ENCODE results near the gene PROM1. TPM values are rescaled to one million over a fixed set of nuclear protein-coding genes. Genes with fewer than 3 reads are reported as not detected.
A peak's percentile ranks its signal among the peaks of the same experiment; 100 is the strongest.

Gene PROM1
- polyA plus RNA-seq, 3 donors: not detected

- Histone ChIP-seq H3K27ac (ENCODE audit: low read depth in 1 of 2, low read length in 2 of 2) (no peak overlapping the region), H3K9me3 (replicated peaks in 1 of 2; ENCODE audit: control insufficient read depth in 1 of 2, insufficient read depth in 1 of 2, low read length in 2 of 2) (no peaks in the 10 kb centered on the region), H3K79me2 (ENCODE audit: insufficient read depth, low read length) (no peaks in the 10 kb centered on the region), H3K9ac (ENCODE audit: insufficient read depth, low read length, poor library complexity, severe bottlenecking) (no peak overlapping the region), H3K27me3 (ENCODE audit: control insufficient read depth in 2 of 2, insufficient read depth in 2 of 2, low read length in 2 of 2) (no peaks in the 10 kb centered on the region), H3K4me1 (ENCODE audit: control insufficient read depth in 1 of 2, insufficient read depth in 2 of 2, low read length in 2 of 2) (peaks cover 23 to 35% of the 10 kb centered on the region in 2 donors), H3K4me2 (replicated peaks; ENCODE audit: extremely low read depth, low read length, poor library complexity, severe bottlenecking) (no peak overlapping the region), H2AFZ (ENCODE audit: insufficient read depth, low read depth, low read length, poor library complexity, severe bottlenecking) (no peak overlapping the region), H4K20me1 (ENCODE audit: insufficient read depth, low read length) (no peaks in the 10 kb centered on the region), H3K4me3 (replicated peaks in 1 of 3; ENCODE audit: low read depth in 2 of 3, low read length in 3 of 3) (no peak overlapping the region), H3K36me3 (replicated peaks in 1 of 2; ENCODE audit: control insufficient read depth in 1 of 2, insufficient read depth in 2 of 2, low read length in 2 of 2) (no peaks in the 10 kb centered on the region)
- Mint-ChIP-seq H3K4me1 (peaks cover 37% of the 10 kb centered on the region), H3K27me3 (ENCODE audit: low read depth in 3 of 3) (peaks cover 0 to 3% (median 2%) of the 10 kb centered on the region in 3 donors), H3K27ac (no peak overlapping the region), H3K9me3 (no peaks in the 10 kb centered on the region), H3K4me3 (no peak overlapping the region), H3K36me3 (no peaks in the 10 kb centered on the region)
- TF ChIP-seq CTCF (IDR thresholded peaks at IDR 0.05): no peak
- 100% methylated on average over 1 of the region's 5 CpGs for WGBS (ENCODE audit: insufficient coverage)
- intact Hi-C loops (cut with micrococcal nuclease): no loop called here
- no peak for DNase-seq
Observed at GRCh38 chr4:16039139-16039538, 44.7 kb downstream of the PROM1 start.

- peaks cover 36% of the 10 kb centered on the region for H3K4me1 Mint-ChIP-seq
- no peak for TF ChIP-seq CTCF (IDR thresholded peaks at IDR 0.05)
- H3K27ac ChIP-seq (ENCODE audit: low read depth in 1 of 2, low read length in 2 of 2): no peak overlapping the region
- H2AFZ ChIP-seq (ENCODE audit: insufficient read depth, low read depth, low read length, poor library complexity, severe bottlenecking): no peak overlapping the region
- peaks cover 30 to 46% of the 10 kb centered on the region in 2 donors for H3K4me1 ChIP-seq (ENCODE audit: control insufficient read depth in 1 of 2, insufficient read depth in 2 of 2, low read length in 2 of 2)
- H3K4me3 ChIP-seq (replicated peaks in 1 of 3; ENCODE audit: low read depth in 2 of 3, low read length in 3 of 3): no peak overlapping the region
- DNase-seq: no peak
- peak overlapping the region in 1 of 7 donors; percentile 37 for H3K27ac Mint-ChIP-seq
- H3K36me3 Mint-ChIP-seq: no peaks in the 10 kb centered on the region
- no peaks in the 10 kb centered on the region for H4K20me1 ChIP-seq (ENCODE audit: insufficient read depth, low read length)
- intact Hi-C loops (cut with micrococcal nuclease): no loop called here
- no peaks in the 10 kb centered on the region for H3K27me3 Mint-ChIP-seq (ENCODE audit: low read depth in 3 of 3)
- no peak overlapping the region for H3K4me2 ChIP-seq (replicated peaks; ENCODE audit: extremely low read depth, low read length, poor library complexity, severe bottlenecking)
- no peaks in the 10 kb centered on the region for H3K9me3 Mint-ChIP-seq
- 100% methylated on average over 3 of the region's 4 CpGs for WGBS (ENCODE audit: insufficient coverage)
- no peaks in the 10 kb centered on the region for H3K9me3 ChIP-seq (replicated peaks in 1 of 2; ENCODE audit: control insufficient read depth in 1 of 2, insufficient read depth in 1 of 2, low read length in 2 of 2)
- H3K79me2 ChIP-seq (ENCODE audit: insufficient read depth, low read length): no peaks in the 10 kb centered on the region
- H3K27me3 ChIP-seq (ENCODE audit: control insufficient read depth in 2 of 2, insufficient read depth in 2 of 2, low read length in 2 of 2): no peaks in the 10 kb centered on the region
- H3K9ac ChIP-seq (ENCODE audit: insufficient read depth, low read length, poor library complexity, severe bottlenecking): no peak overlapping the region
- no peak overlapping the region for H3K4me3 Mint-ChIP-seq
- no peaks in the 10 kb centered on the region for H3K36me3 ChIP-seq (replicated peaks in 1 of 2; ENCODE audit: control insufficient read depth in 1 of 2, insufficient read depth in 2 of 2, low read length in 2 of 2)
Observed at GRCh38 chr4:16037901-16038300, 45.9 kb downstream of the PROM1 start.

Measured in CD14-positive monocyte (primary cell).